IMR-90 (cell line): ENCODE results near the gene PSMD1. TPM values are rescaled to one million over a fixed set of nuclear protein-coding genes. Genes with fewer than 3 reads are reported as not detected.

Experiments
- ATAC-seq: fragments of 200-7000 bp; cut with Tn5 transposase; 2 replicates; pipeline ENCODE4 v1.9.1; 2020; ENCODE audit warnings: low read depth, mild to moderate bottlenecking, moderate library complexity
- BruUV-seq: library from RNA; stranded (reverse); fragments of 400-500 nt; replicated peaks from 2 replicates; lab custom pipeline; 2021; lab: Mats Ljungman, UMichigan
- CTCF ChIA-PET: fragments of 300-600 bp; formaldehyde crosslinking; extraction: SDS; loops from one replicate; lab custom pipeline; 2021; ENCODE audit warnings: antibody characterized with exemption; lab: Yijun Ruan, JAX
- POLR2A ChIA-PET: fragments of 300-600 bp; sonication (Branson Sonifier 250); formaldehyde crosslinking; loops from one replicate; lab custom pipeline; 2022; ENCODE audit warnings: antibody characterized with exemption; ENCODE audit not compliant: unreplicated experiment; lab: Charles Lee
- DNase-seq: peaks from one replicate; pipeline ENCODE4 v3.0.0; 2013
- H2AFZ ChIP-seq: replicated peaks from 2 replicates; pipeline ENCODE3; 2013; ENCODE audit warnings: low read length, mild to moderate bottlenecking; ENCODE audit not compliant: poor library complexity
- H2AK5ac ChIP-seq: 2 replicates; pipeline ENCODE4 v1.6.1; 2013; ENCODE audit warnings: low read depth, low read length, inconsistent platforms
- H2AK9ac ChIP-seq: replicated peaks from 2 replicates; pipeline ENCODE3; 2013; ENCODE audit warnings: mild to moderate bottlenecking, low read depth, low read length, moderate library complexity; ENCODE audit not compliant: poor library complexity
- H2BK120ac ChIP-seq: 2 replicates; pipeline ENCODE4 v1.6.1; 2013; ENCODE audit warnings: low read depth, low read length, inconsistent platforms
- H2BK15ac ChIP-seq: 3 replicates; pipeline ENCODE4 v1.6.1; 2013; ENCODE audit warnings: low read depth, low read length, inconsistent platforms
- H2BK20ac ChIP-seq: 2 replicates; pipeline ENCODE4 v1.6.1; 2013; ENCODE audit warnings: low read depth, mild to moderate bottlenecking, inconsistent platforms, low read length, moderate library complexity
- H2BK5ac ChIP-seq: 2 replicates; pipeline ENCODE4 v1.6.1; 2013; ENCODE audit warnings: mild to moderate bottlenecking, low read depth, low read length, inconsistent platforms; ENCODE audit not compliant: poor library complexity, severe bottlenecking
- H3K14ac ChIP-seq: replicated peaks from 2 replicates; pipeline ENCODE4 v1.6.1; 2013; ENCODE audit warnings: low read depth, low read length, inconsistent platforms
- H3K18ac ChIP-seq: 2 replicates; pipeline ENCODE4 v1.6.1; 2013; ENCODE audit warnings: low read depth, low read length, control low read depth
- H3K23ac ChIP-seq: 2 replicates; pipeline ENCODE4 v1.6.1; 2013; ENCODE audit warnings: low read depth, low read length, inconsistent platforms
- H3K27ac ChIP-seq: 2 replicates; pipeline ENCODE4 v1.5.1; 2013; ENCODE audit warnings: mild to moderate bottlenecking, control low read depth, low read length; ENCODE audit not compliant: insufficient read depth
- H3K27me3 ChIP-seq: 2 replicates; pipeline ENCODE4 v1.6.1; 2013; ENCODE audit warnings: low read length; ENCODE audit not compliant: control insufficient read depth, insufficient read depth
- H3K36me3 ChIP-seq: 2 replicates; pipeline ENCODE4 v1.6.1; 2013; ENCODE audit warnings: low read length, mixed read lengths; ENCODE audit not compliant: control insufficient read depth, insufficient read depth
- H3K4ac ChIP-seq: 2 replicates; pipeline ENCODE4 v1.6.1; 2013; ENCODE audit warnings: low read depth, low read length, inconsistent platforms
- H3K4me1 ChIP-seq: 2 replicates; pipeline ENCODE4 v1.6.1; 2013; ENCODE audit warnings: low read length, mixed read lengths; ENCODE audit not compliant: control insufficient read depth, insufficient read depth
- H3K4me2 ChIP-seq: 2 replicates; pipeline ENCODE4 v1.6.1; 2013; ENCODE audit warnings: low read depth, mild to moderate bottlenecking, control low read depth, low read length, moderate library complexity
- H3K4me3 ChIP-seq: 2 replicates; pipeline ENCODE4 v1.5.1; 2013; ENCODE audit warnings: low read depth, mild to moderate bottlenecking, control low read depth, low read length, moderate library complexity; ENCODE audit not compliant: insufficient read depth
- H3K56ac ChIP-seq: 2 replicates; pipeline ENCODE4 v1.6.1; 2013; ENCODE audit warnings: low read length, inconsistent platforms; ENCODE audit not compliant: insufficient read depth; ENCODE audit errors: extremely low read depth
- H3K79me1 ChIP-seq, 2 experiments: 2 replicates each; pipeline ENCODE4 v1.6.1; 2013; ENCODE audit warnings: low read length in 2 of 2, inconsistent platforms in 1 of 2, low read depth in 1 of 2
- H3K9ac ChIP-seq: 2 replicates; pipeline ENCODE4 v1.6.1; 2013; ENCODE audit warnings: low read depth, low read length, control low read depth
- H3K9me1 ChIP-seq: 2 replicates; pipeline ENCODE4 v1.6.1; 2013; ENCODE audit warnings: low read length, inconsistent platforms; ENCODE audit not compliant: insufficient read depth
- H3K9me3 ChIP-seq: 2 replicates; pipeline ENCODE4 v1.6.1; 2013; ENCODE audit warnings: low read length; ENCODE audit not compliant: control insufficient read depth, insufficient read depth
- H4K20me1 ChIP-seq: 2 replicates; pipeline ENCODE4 v1.6.1; 2013; ENCODE audit warnings: low read length, inconsistent platforms; ENCODE audit not compliant: insufficient read depth
- H4K5ac ChIP-seq: 2 replicates; pipeline ENCODE4 v1.6.1; 2013; ENCODE audit warnings: mild to moderate bottlenecking, low read depth, low read length, control low read depth
- H4K8ac ChIP-seq, 2 experiments: 2 replicates each; pipeline ENCODE4 v1.6.1; 2013; ENCODE audit warnings: low read depth in 2 of 2, low read length in 2 of 2, control low read depth in 1 of 2, inconsistent platforms in 1 of 2
- H4K91ac ChIP-seq: 2 replicates; pipeline ENCODE4 v1.6.1; 2013; ENCODE audit warnings: low read depth, low read length, inconsistent platforms; ENCODE audit not compliant: insufficient read depth
- CEBPB ChIP-seq: IDR thresholded peaks from 2 replicates; pipeline ENCODE4 v1.6.1; 2012; ENCODE audit warnings: low read depth, low read length, improper control_type of control experiment
- CHD1 ChIP-seq: IDR thresholded peaks from 2 replicates; pipeline ENCODE4 v1.6.1; 2012; ENCODE audit warnings: low read depth, low read length, improper control_type of control experiment
- CTCF ChIP-seq: conservative IDR thresholded peaks from 2 replicates; pipeline ENCODE4 v1.5.1; 2012; ENCODE audit warnings: mild to moderate bottlenecking, low read depth, low read length, improper control_type of control experiment
- FOS ChIP-seq: fragments of 150-350 bp; IDR thresholded peaks from 2 replicates; pipeline ENCODE4 v1.6.1; 2016; ENCODE audit warnings: low read depth, low read length
- MAFK ChIP-seq: IDR thresholded peaks from 2 replicates; pipeline ENCODE4 v1.6.1; 2012; ENCODE audit warnings: low read depth, low read length, improper control_type of control experiment
- MAZ ChIP-seq: IDR thresholded peaks from 2 replicates; pipeline ENCODE4 v1.6.1; 2012; ENCODE audit warnings: low read depth, mild to moderate bottlenecking, low read length, improper control_type of control experiment, moderate library complexity, borderline replicate concordance
- MXI1 ChIP-seq: IDR thresholded peaks from 2 replicates; pipeline ENCODE4 v1.6.1; 2012; ENCODE audit warnings: low read depth, mild to moderate bottlenecking, low read length, moderate library complexity, borderline replicate concordance
- NFE2L2 ChIP-seq: fragments of 150-350 bp; IDR thresholded peaks from 2 replicates; pipeline ENCODE4 v1.6.1; 2016; ENCODE audit warnings: low read depth, mild to moderate bottlenecking, low read length
- RCOR1 ChIP-seq: IDR thresholded peaks from 2 replicates; pipeline ENCODE4 v1.6.1; 2012; ENCODE audit warnings: mild to moderate bottlenecking, low read length, improper control_type of control experiment; ENCODE audit not compliant: insufficient replicate concordance
- RFX5 ChIP-seq: IDR thresholded peaks from 2 replicates; pipeline ENCODE4 v1.8.0; 2012; ENCODE audit warnings: low read depth, mild to moderate bottlenecking, low read length, moderate library complexity
- SMC3 ChIP-seq: fragments of 150-350 bp; IDR thresholded peaks from 2 replicates; pipeline ENCODE4 v1.6.1; 2016; ENCODE audit warnings: low read depth, mild to moderate bottlenecking, antibody characterized with exemption, low read length, moderate library complexity
- WGBS, 2 experiments: methylation state at CpG; one replicate each; pipeline versions ENCODE4 v1.1.5 to v1.1.7; 2013; ENCODE audit warnings: missing lambda C conversion rate in 2 of 2; ENCODE audit not compliant: insufficient read length in 1 of 2; ENCODE audit errors: extremely low coverage in 2 of 2; 5-methylcytosine and 5-hydroxymethylcytosine counted together
- dilution Hi-C: fragments of 300-500 bp; cut with HindIII; formaldehyde crosslinking; loops from one replicate; pipeline ENCODE4 v1.14.3; 2018; ENCODE audit warnings: low sequenced_read_pairs; ENCODE audit not compliant: unreplicated experiment
- in situ Hi-C: fragments of 300-500 bp; cut with MboI; formaldehyde crosslinking; loops from 3 replicates; pipeline ENCODE4 v1.14.3; 2019; ENCODE audit warnings: low sequenced_read_pairs, inconsistent platforms, mixed read lengths
- intact Hi-C: fragments of 100-400 bp; cut with micrococcal nuclease; formaldehyde crosslinking; loops from 2 replicates; pipeline ENCODE4 v1.10.0; 2022
- polyA plus RNA-seq, 3 experiments: library from polyadenylated mRNA; depleted of rRNA; stranded (reverse); fragments of >200 nt; gene quantifications; 2 replicates each; pipeline ENCODE4 v1.2.3, GENCODE V29; 2012; ENCODE audit warnings: low replicate concordance in 1 of 3
- total RNA-seq: library from RNA; depleted of rRNA; stranded (reverse); fragments of >200 nt; gene quantifications from 2 replicates; pipeline ENCODE4 v1.2.3, GENCODE V29; 2012

PSMD1 gene
- total and polyA plus RNA-seq, 2 of the 4 experiments (the other 2 are of a cell fraction): 89.8 to 181 TPM

- no peak for ATAC-seq
- no peak for TF ChIP-seq RFX5
- no peak for TF ChIP-seq SMC3
- no peak for TF ChIP-seq FOS
- no peak for TF ChIP-seq MXI1
- TF ChIP-seq RCOR1: no peak
- no peak for TF ChIP-seq NFE2L2
- TF ChIP-seq CEBPB: no peak
- TF ChIP-seq CTCF: no peak
- TF ChIP-seq MAFK: no peak
- TF ChIP-seq MAZ: no peak
- no peak for TF ChIP-seq CHD1
- no TSS peak for BruUV-seq
- POLR2A ChIA-PET: no interaction called here
- H3K79me1 ChIP-seq: peaks cover 18 to 36% of the 10 kb centered on the region in 2 experiments
- DNase-seq: no peak
- H2AK9ac ChIP-seq: no peak overlapping the region
- WGBS, 2 experiments: no CpG with 5 or more reads among the region's 6 CpGs
- H3K36me3 ChIP-seq: peaks cover 8% of the 10 kb centered on the region
- dilution Hi-C loops: no loop called here
- in situ Hi-C loops: no loop called here
- H3K9me3 ChIP-seq: no peaks in the 10 kb centered on the region
- CTCF ChIA-PET: no interaction called here
- H2AFZ ChIP-seq: no peak overlapping the region
- no peak overlapping the region for H4K5ac ChIP-seq
- no peak overlapping the region for H4K8ac ChIP-seq
- H3K4me2 ChIP-seq: no peak overlapping the region
- no peak overlapping the region for H2BK15ac ChIP-seq
- H3K9me1 ChIP-seq: no peaks in the 10 kb centered on the region
- H2BK5ac ChIP-seq: no peak overlapping the region
- no peak overlapping the region for H2BK20ac ChIP-seq
- H3K4me1 ChIP-seq: peaks cover 2% of the 10 kb centered on the region; the same call in 1 of the 2 replicates
- no peak overlapping the region for H3K9ac ChIP-seq
- no peak overlapping the region for H3K27ac ChIP-seq
- intact Hi-C loops: no loop called here
- no peak overlapping the region for H4K91ac ChIP-seq
- H3K27me3 ChIP-seq: no peaks in the 10 kb centered on the region
- no peak overlapping the region for H3K4ac ChIP-seq
- H3K23ac ChIP-seq: no peak overlapping the region
- H3K18ac ChIP-seq: no peak overlapping the region
- H3K4me3 ChIP-seq: no peak overlapping the region
- H2AK5ac ChIP-seq: no peak overlapping the region
- H3K14ac ChIP-seq: no peak overlapping the region
- H4K20me1 ChIP-seq: no peaks in the 10 kb centered on the region
- H2BK120ac ChIP-seq: no peak overlapping the region
- H3K56ac ChIP-seq: no peak overlapping the region
Observed at GRCh38 chr2:231144896-231145295, 88.2 kb downstream of the PSMD1 start.
